H9 (cell line): ENCODE results near the gene DYNLRB1. TPM values are rescaled to one million over a fixed set of nuclear protein-coding genes. Genes with fewer than 3 reads are reported as not detected.

Experiments used
- DNase-seq: peaks from one replicate; pipeline ENCODE4 v3.0.0-alpha.2; 2017
- H2AFZ ChIP-seq: one replicate; pipeline ENCODE4 v1.6.1; 2013; ENCODE audit warnings: mild to moderate bottlenecking, low read length, control low read depth, moderate library complexity
- H2AK5ac ChIP-seq: 2 replicates; pipeline ENCODE4 v1.6.1; 2013; ENCODE audit warnings: low read length, control low read depth, mixed read lengths; ENCODE audit not compliant: insufficient read length
- H2BK120ac ChIP-seq: one replicate; pipeline ENCODE4 v1.6.1; 2013; ENCODE audit warnings: low read depth, mild to moderate bottlenecking, low read length, control low read depth, inconsistent platforms; ENCODE audit not compliant: poor library complexity, severe bottlenecking
- H2BK12ac ChIP-seq: 2 replicates; pipeline ENCODE4 v1.6.1; 2013; ENCODE audit warnings: low read length, control low read depth, mixed read lengths, low read depth; ENCODE audit not compliant: insufficient read length
- H2BK15ac ChIP-seq: 2 replicates; pipeline ENCODE4 v1.6.1; 2013; ENCODE audit warnings: low read depth, low read length, control low read depth
- H2BK20ac ChIP-seq: one replicate; pipeline ENCODE4 v1.6.1; 2013; ENCODE audit warnings: low read depth, mild to moderate bottlenecking, low read length, control low read depth, inconsistent platforms; ENCODE audit not compliant: poor library complexity, severe bottlenecking
- H2BK5ac ChIP-seq: 2 replicates; pipeline ENCODE4 v1.6.1; 2013; ENCODE audit warnings: low read length, control low read depth, mixed read lengths; ENCODE audit not compliant: insufficient read length
- H3K14ac ChIP-seq: 2 replicates; pipeline ENCODE4 v1.6.1; 2013; ENCODE audit warnings: low read length, control low read depth; ENCODE audit not compliant: insufficient read depth
- H3K18ac ChIP-seq: 2 replicates; pipeline ENCODE4 v1.6.1; 2013; ENCODE audit warnings: low read depth, mild to moderate bottlenecking, mixed read lengths, low read length, control low read depth; ENCODE audit not compliant: insufficient read length
- H3K23ac ChIP-seq: 2 replicates; pipeline ENCODE4 v1.6.1; 2013; ENCODE audit warnings: low read length, control low read depth, mixed read lengths, low read depth; ENCODE audit not compliant: insufficient read length
- H3K23me2 ChIP-seq: 2 replicates; pipeline ENCODE4 v1.6.1; 2013; ENCODE audit warnings: low read depth, mild to moderate bottlenecking, mixed read lengths, low read length, control low read depth; ENCODE audit not compliant: insufficient read length, poor library complexity, severe bottlenecking
- H3K27ac ChIP-seq: 2 replicates; pipeline ENCODE4 v1.5.1; 2013; ENCODE audit warnings: low read length, control low read depth, mixed read lengths, low read depth; ENCODE audit not compliant: insufficient read length
- H3K27me3 ChIP-seq: 2 replicates; pipeline ENCODE4 v1.6.1; 2013; ENCODE audit warnings: low read length, control low read depth, inconsistent platforms; ENCODE audit not compliant: insufficient read depth
- H3K4ac ChIP-seq: 2 replicates; pipeline ENCODE4 v1.6.1; 2013; ENCODE audit warnings: low read depth, mild to moderate bottlenecking, control low read depth, inconsistent platforms, low read length, moderate library complexity
- H3K4me1 ChIP-seq: 2 replicates; pipeline ENCODE4 v1.6.1; 2013; ENCODE audit warnings: low read length, control low read depth, inconsistent platforms; ENCODE audit not compliant: insufficient read depth
- H3K4me2 ChIP-seq: 2 replicates; pipeline ENCODE4 v1.6.1; 2013; ENCODE audit warnings: low read length, control low read depth, mixed read lengths; ENCODE audit not compliant: insufficient read length, insufficient read depth
- H3K56ac ChIP-seq: 2 replicates; pipeline ENCODE4 v1.6.1; 2013; ENCODE audit warnings: low read depth, mild to moderate bottlenecking, mixed read lengths, low read length, control low read depth; ENCODE audit not compliant: insufficient read length
- H3K79me1 ChIP-seq: 2 replicates; pipeline ENCODE4 v1.6.1; 2013; ENCODE audit warnings: low read depth, mild to moderate bottlenecking, moderate library complexity, low read length, control low read depth, inconsistent platforms; ENCODE audit not compliant: insufficient read depth, poor library complexity, severe bottlenecking
- H3K79me2 ChIP-seq: 2 replicates; pipeline ENCODE4 v1.6.1; 2013; ENCODE audit warnings: low read length, control low read depth, inconsistent platforms; ENCODE audit not compliant: insufficient read depth
- H3K9ac ChIP-seq: 2 replicates; pipeline ENCODE4 v1.6.1; 2013; ENCODE audit warnings: low read length, control low read depth, mixed read lengths; ENCODE audit not compliant: insufficient read length; ENCODE audit errors: extremely low read depth
- H3K9me3 ChIP-seq: one replicate; pipeline ENCODE4 v1.6.1; 2013; ENCODE audit warnings: low read depth, low read length, inconsistent platforms; ENCODE audit not compliant: control insufficient read depth
- H3T11ph ChIP-seq: one replicate; pipeline ENCODE4 v1.6.1; 2013; ENCODE audit warnings: mild to moderate bottlenecking, low read length, control low read depth, inconsistent platforms
- H4K20me1 ChIP-seq: one replicate; pipeline ENCODE4 v1.6.1; 2013; ENCODE audit not compliant: control insufficient read depth, insufficient read length, insufficient read depth
- H4K5ac ChIP-seq: 2 replicates; pipeline ENCODE4 v1.6.1; 2013; ENCODE audit warnings: low read depth, mild to moderate bottlenecking, mixed read lengths, low read length, control low read depth; ENCODE audit not compliant: insufficient read length
- H4K8ac ChIP-seq: replicated peaks from 2 replicates; pipeline ENCODE4 v1.6.1; 2013; ENCODE audit warnings: low read length, control low read depth, mixed read lengths, low read depth; ENCODE audit not compliant: insufficient read length
- H4K91ac ChIP-seq: 2 replicates; pipeline ENCODE4 v1.6.1; 2013; ENCODE audit warnings: low read depth, mild to moderate bottlenecking, moderate library complexity, mixed read lengths, low read length, control low read depth; ENCODE audit not compliant: insufficient read length
- H3K27ac Mint-ChIP-seq, 3 experiments: 2 replicates in 2 of 3; 3 replicates in 1 of 3; pipeline ENCODE4 v1.8.0; 2020 to 2021; ENCODE audit warnings: mixed read lengths in 3 of 3, mild to moderate bottlenecking in 1 of 3, moderate library complexity in 1 of 3
- H3K27me3 Mint-ChIP-seq: 2 replicates; pipeline ENCODE4 v1.8.0; 2021; ENCODE audit warnings: low read depth, mild to moderate bottlenecking, moderate library complexity, mixed read lengths
- H3K36me3 Mint-ChIP-seq, 3 experiments: 2 replicates in 2 of 3; 3 replicates in 1 of 3; pipeline ENCODE4 v1.8.0; 2020 to 2021; ENCODE audit warnings: low read depth in 3 of 3, mixed read lengths in 3 of 3; ENCODE audit not compliant: insufficient read depth in 1 of 3
- H3K4me1 Mint-ChIP-seq, 2 experiments: 2 replicates each; pipeline ENCODE4 v1.8.0; 2020; ENCODE audit warnings: mixed read lengths in 2 of 2
- H3K4me3 Mint-ChIP-seq, 2 experiments: 2 replicates in 1 of 2; 3 replicates in 1 of 2; pipeline ENCODE4 v1.8.0; 2020 to 2021; ENCODE audit warnings: mild to moderate bottlenecking in 2 of 2, mixed read lengths in 2 of 2, moderate library complexity in 1 of 2
- H3K9me3 Mint-ChIP-seq, 2 experiments: 2 replicates in 1 of 2; 3 replicates in 1 of 2; pipeline ENCODE4 v1.8.0; 2020; ENCODE audit warnings: mild to moderate bottlenecking in 2 of 2, mixed read lengths in 2 of 2, moderate library complexity in 1 of 2
- WGBS: extraction: QIAGEN DNeasy Blood & Tissue Kit; methylation state at CpG from one replicate; pipeline ENCODE4 v1.1.7; 2013; ENCODE audit warnings: missing lambda C conversion rate, low lambda C conversion rate, mixed read lengths; ENCODE audit not compliant: insufficient read length; ENCODE audit errors: extremely low coverage; 5-methylcytosine and 5-hydroxymethylcytosine counted together
- total RNA-seq: library from RNA; stranded (reverse); gene quantifications from 2 replicates; pipeline ENCODE4 v1.2.1, GENCODE V29; 2021
- TF ChIP-seq, protein P1 (sequence below): fragments of 200-600 bp; sonication (generic); conservative IDR thresholded peaks from 3 replicates; pipeline ENCODE4 v1.8.0; 2021; ENCODE audit warnings: antibody characterized with exemption, mild to moderate bottlenecking

DYNLRB1 gene
- total RNA-seq, 1 experiment from 2014 or later: 200 TPM

DNA sequence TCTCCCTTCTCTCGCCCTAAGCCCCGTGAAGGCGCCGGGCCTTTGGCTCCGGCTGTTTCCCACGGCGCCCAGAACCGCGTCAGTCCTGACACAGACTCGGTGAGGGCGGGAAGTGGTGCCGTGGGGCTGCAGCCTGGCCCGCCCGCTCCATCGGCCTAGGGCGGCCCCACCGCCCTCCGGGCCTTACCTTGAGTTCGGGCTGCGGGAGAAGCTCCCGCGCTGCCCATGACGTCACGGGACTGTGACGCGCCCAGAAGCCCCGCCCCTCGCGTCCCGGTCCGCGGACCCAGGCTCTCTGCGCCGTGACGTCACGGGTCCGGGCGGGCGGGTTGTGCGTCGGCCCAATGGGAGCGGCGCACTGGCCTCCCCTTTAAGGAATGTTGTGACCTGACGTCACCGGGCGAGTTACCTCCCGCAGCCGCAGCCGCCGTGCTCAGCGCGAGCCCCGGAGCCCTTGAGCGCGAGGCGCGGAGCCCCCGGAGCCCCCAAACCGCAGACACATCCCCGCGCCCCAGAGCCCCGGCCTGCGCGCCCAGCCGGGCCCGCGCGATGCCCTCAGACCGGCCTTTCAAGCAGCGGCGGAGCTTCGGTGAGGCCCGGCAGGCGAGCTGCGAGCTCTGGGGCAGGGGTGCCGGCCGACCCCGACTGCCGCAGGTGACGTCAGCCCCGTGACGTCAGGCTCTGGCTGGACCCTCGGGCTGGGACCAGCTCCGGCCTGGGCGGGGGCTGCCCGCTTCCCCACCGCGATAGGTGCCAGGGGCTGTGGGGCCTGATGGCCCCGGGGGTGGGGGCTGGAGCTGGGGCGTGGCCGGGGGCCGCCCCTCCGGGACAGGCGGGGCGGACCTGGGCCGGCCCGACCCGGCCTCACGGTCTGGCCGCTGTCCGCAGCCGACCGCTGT lies 42.3 kb downstream of the DYNLRB1 start, which contains the start of gene MAP1LC3A:
Gene MAP1LC3A (plus strand): TSS at position 399 of the 899 bp plus-strand sequence. CDS start 151 bp downstream, at position 550.
- Histone ChIP-seq H2BK20ac (no peak within 1 kb of the TSS), H3K14ac (peak within 1 kb of the TSS; percentile 90), H4K91ac (no peak within 1 kb of the TSS), H3T11ph (no peak within 1 kb of the TSS), H4K8ac (no peak within 1 kb of the TSS), H2AK5ac (no peak within 1 kb of the TSS), H3K23ac (no peak within 1 kb of the TSS), H4K5ac (no peak within 1 kb of the TSS), H3K9me3 (no peaks in the 10 kb centered on the region), H3K27ac (no peak within 1 kb of the TSS), H3K9ac (peak within 1 kb of the TSS; percentile 27), H2BK120ac (no peak within 1 kb of the TSS), H2BK15ac (no peak within 1 kb of the TSS), H3K79me2 (no peaks in the 10 kb centered on the region), H3K4me2 (peak within 1 kb of the TSS; percentile 64), H3K4me1 (no peaks in the 10 kb centered on the region), H3K56ac (no peak within 1 kb of the TSS), H4K20me1 (no peaks in the 10 kb centered on the region), H2BK5ac (no peak within 1 kb of the TSS), H3K23me2 (peaks cover 4% of the 10 kb centered on the region), H2BK12ac (no peak within 1 kb of the TSS), H2AFZ (peak within 1 kb of the TSS; percentile 10), H3K79me1 (no peaks in the 10 kb centered on the region), H3K4ac (no peak within 1 kb of the TSS), H3K18ac (peak within 1 kb of the TSS; percentile 90), H3K27me3 (no peaks in the 10 kb centered on the region)
- Mint-ChIP-seq H3K36me3 (no peaks in the 10 kb centered on the region), H3K4me3 (peak within 1 kb of the TSS; percentile 67 to 82), H3K9me3 (no peaks in the 10 kb centered on the region), H3K4me1 (peaks cover 7 to 9% of the 10 kb centered on the region in 2 experiments), H3K27me3 (peaks cover 5% of the 10 kb centered on the region), H3K27ac (peak within 1 kb of the TSS; percentile 18 to 87 (median 83); a peak in 4 of 7 replicates)
- TF ChIP-seq, protein P1, sequence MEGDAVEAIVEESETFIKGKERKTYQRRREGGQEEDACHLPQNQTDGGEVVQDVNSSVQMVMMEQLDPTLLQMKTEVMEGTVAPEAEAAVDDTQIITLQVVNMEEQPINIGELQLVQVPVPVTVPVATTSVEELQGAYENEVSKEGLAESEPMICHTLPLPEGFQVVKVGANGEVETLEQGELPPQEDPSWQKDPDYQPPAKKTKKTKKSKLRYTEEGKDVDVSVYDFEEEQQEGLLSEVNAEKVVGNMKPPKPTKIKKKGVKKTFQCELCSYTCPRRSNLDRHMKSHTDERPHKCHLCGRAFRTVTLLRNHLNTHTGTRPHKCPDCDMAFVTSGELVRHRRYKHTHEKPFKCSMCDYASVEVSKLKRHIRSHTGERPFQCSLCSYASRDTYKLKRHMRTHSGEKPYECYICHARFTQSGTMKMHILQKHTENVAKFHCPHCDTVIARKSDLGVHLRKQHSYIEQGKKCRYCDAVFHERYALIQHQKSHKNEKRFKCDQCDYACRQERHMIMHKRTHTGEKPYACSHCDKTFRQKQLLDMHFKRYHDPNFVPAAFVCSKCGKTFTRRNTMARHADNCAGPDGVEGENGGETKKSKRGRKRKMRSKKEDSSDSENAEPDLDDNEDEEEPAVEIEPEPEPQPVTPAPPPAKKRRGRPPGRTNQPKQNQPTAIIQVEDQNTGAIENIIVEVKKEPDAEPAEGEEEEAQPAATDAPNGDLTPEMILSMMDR: no peak
- peak; percentile 95 for DNase-seq
- WGBS: no CpG with 5 or more reads among the region's 103 CpGs
